Myocyte (in vitro differentiated cells): ENCODE measurements around the gene CHST15. TPM values are rescaled to one million over a fixed set of nuclear protein-coding genes. Genes with fewer than 3 reads are reported as not detected.

Experiments
- DNase-seq: peaks from one replicate; pipeline ENCODE4 v3.0.0-alpha.2; 2012; ENCODE audit warnings: low read depth
- total RNA-seq: library from RNA; depleted of rRNA; stranded (reverse); fragments of >200 nt; gene quantifications from 2 replicates; pipeline ENCODE4 v1.2.3, GENCODE V29; 2014

CHST15 gene
- total RNA-seq, 1 donor from 2014 or later, result 26.9 TPM

DNA sequence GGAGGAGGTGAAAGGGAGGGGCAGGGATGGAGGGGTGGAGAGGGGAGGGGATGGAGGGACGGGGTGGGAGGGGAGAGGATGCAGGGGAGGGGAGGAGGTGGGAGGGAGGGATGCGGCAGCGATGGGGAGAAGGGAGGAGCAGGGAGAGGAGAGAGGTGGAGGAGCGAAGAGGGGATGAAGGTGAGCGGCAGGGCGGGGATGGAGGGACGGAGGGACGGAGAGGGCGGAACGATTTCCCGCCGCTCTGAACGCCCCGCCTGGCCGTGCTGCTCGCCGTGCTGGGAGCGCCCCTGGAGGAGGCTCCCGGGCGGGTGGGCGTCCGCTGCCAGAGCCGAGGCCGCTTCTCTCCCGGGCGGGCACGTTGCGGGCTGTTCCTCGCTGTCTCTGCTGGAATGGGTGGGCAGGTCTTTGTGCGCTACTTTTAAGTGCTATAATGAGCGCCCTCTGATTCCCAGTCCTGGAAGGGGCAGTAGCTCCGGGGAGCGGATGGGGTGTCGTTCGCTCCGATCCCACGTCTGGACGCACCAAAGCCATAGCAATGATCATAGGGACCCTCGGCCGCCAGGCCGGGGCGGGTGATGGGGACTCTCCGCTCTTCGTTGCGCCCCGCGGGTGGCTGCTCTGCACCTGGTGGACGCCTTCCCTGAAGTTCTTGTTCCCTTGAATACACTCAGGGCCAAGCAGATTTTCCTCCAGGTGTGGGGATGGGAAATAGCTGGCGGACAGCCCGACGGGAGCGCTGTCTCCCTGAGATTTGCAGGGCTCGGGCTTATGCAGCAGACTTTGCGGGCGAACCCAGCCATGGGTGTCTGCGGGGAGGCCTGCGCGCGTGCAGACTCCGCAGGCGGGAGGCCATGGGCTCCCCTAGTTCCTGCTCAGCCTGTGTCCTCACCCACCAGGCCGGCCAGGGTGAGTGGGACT is 120.7 kb downstream of the CHST15 start:
- no peak for DNase-seq

DNA sequence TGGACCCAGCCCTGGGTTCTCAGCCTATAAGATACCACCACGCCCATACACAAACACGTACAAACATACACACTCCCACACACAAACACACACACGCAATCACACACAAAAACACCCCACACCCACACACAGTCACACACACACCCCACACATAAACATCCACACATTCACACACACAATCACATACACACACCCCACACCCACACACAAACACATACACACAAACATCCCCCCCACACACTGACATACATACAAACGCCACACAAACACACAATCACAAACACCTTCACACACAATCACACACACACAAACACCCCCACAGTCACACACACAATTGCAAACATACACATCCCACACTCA is 122.5 kb downstream of the CHST15 start:
- no peak for DNase-seq

DNA sequence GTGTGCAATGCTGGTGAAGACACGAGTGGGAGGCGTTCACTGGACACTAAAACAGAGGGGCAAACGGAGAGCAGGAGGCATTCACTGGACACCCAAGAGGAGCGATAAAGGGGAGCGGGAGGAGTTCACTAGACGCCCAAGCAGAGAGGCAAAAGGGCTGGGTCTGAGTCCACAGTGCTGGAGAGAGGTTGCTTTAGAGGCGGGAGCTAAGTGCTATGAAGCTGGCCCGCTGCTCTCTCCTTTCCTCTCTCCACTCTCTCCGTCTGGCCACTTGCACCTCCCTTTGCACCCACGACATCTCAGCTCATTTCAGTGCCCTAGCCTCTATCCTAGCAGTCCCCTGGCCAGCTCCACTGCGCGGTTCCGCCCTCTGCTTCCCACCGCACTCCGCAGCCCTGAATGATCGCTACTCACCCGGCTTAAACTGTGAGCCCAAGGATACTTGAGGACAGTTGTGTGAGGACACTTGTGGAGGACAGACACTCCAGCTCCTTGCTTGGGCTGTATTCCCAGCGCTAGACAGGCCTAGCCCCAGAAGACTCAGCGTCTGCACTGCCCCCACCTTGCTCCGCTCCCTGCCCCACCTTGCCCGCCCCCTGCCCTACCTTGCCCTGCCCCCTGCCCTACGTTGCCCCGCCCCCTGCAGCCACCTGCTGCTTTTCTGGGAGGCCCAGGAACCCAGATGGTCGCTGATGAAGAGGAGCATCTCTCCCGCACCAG is 123.0 kb downstream of the CHST15 start:
- no peak for DNase-seq

DNA sequence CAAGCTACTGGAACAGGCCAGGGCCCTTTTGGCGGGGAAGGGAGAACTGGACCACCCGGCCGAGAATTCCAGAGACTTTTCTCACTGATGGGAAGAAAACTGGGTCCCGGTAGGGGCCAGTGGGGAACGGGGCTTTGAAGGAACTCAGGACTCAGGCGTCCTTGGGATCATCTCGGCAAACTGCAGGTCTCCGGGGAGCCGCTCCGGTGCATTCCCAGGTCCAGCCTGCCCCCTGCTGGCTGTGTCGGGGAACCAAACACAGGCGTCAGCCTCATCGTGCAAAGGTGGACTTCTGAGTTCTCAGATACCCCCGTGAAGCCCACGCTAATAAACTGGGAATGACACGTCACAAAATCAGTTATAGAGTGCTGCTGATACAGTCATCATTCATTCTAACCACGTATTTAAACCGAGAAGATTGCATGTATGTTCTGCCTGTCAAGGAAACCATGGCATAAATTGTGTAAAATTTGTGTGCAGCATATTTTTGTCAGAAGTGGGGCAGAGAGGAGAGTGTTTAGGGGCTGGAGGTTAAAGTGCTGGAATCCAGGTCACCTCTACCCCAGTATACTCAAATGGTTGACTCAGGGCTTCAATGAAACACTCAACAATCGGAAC is 125.7 kb downstream of the CHST15 start:
- peak; percentile 61 for DNase-seq

DNA sequence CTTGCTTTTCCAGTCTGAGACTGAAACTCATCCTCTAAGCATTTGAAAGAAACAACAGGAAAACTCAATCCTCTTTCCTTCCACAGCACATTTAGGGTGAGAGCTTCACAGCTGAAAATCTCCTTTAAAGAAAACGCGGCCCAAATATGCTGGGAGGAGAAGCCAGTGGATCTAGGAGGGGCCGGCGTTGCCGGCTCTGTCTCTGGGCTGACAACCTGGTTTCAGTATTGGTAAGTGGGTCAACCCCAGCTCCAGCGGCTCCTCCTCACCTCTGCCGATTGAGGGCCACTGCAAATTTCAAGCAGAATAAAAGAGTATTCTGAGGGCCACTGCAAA is 126.5 kb downstream of the CHST15 start:
- no peak for DNase-seq

DNA sequence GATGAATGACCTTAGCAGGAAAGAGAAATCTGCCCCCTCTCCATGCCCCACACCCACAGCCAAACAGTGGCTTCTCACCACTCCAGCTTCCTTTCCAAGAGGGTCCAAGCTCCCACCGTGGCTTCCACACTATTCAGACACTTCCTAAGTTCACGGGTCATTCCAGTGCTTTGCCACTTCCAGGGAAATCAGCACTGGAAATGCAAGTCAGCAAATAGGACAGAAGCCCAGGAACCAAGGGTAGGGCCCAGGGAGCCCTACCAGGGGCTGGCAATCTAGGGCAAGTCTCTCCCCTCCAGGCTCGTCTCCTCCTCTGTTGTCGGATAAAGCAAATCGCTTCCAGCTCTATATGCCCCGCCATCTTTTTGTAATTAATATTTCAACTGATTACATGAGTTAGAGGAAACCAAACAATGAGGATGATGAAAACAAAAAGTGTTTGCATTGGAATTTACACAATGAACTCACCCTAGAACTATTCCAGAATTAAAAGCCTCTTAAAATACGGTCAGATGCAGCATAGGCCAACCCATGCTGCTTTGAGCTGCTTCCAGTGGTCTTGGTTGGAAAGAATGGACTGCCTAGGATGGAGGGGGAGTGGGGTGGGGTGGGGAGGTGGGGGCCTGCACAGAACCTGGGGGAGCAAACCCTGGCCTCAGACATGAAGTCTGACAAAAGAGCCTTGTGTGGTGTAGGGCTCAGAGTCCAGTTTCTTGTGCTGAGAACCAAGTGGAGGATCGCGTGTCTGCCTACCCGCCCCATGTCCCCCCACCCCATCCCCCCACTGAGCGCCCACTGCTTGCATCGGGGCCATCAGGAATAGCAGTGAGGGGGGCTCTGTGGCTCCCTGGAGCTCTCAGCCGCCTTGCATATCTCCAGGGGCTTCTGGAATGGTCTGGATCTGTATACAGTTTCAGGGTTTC is 127.2 kb downstream of the CHST15 start:
- no peak for DNase-seq

DNA sequence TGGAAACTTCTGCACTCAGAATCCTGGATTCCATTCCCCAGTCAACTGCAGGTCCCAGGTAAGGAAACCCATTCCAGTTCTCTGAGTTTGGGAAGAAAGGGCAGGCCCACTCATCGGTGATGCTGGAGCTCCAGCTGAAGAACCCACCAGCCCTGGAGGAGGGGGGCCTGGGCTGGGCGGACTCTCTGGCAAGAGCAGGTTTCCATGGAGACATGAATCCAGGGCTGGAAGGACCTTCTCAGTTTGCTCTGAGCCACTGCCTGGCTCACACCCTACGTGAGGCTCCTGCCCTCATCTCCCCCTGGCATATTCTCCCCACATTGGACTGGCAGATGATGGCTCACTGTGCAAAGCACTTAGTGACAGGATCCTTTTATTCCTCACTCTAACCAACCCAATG is 128.4 kb downstream of the CHST15 start:
- DNase-seq, result no peak

DNA sequence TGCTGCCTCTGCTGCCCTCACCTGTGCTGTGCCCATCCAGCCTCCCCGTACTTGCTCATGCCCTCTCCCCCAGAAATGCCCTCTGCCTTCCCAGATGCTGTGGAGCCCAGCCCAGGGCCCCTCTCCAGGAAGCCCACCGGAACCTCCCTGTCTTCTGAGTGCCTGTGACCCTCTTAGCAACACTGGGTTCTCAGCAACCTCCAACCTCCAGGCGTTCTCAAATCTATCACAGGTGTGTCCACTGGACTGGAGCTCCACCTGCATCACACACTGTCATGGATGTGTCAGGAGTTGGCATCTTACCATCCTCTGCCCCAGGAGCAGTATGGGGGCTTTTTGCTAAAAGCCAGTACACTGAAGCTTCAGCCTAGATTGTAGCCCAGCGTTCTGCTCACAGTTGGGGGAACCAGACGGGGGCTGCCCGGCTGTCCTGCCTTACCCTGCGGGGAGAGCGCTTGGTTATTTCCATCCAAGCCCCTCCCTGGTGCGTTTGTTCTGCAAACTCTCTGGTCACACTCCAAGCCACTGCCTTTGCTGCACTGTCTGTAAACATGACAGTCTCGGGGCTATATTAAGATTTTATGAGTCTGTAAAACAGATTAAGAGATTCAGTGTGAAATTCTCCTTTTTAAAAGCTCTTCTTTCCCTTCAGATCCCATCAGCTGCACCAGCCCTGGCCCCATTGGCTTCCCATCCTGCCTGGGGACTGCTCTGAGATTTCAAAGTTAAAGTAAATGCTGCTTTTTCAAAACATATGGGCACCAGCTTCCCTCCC is 130.5 kb downstream of the CHST15 start:
- no peak for DNase-seq

DNA sequence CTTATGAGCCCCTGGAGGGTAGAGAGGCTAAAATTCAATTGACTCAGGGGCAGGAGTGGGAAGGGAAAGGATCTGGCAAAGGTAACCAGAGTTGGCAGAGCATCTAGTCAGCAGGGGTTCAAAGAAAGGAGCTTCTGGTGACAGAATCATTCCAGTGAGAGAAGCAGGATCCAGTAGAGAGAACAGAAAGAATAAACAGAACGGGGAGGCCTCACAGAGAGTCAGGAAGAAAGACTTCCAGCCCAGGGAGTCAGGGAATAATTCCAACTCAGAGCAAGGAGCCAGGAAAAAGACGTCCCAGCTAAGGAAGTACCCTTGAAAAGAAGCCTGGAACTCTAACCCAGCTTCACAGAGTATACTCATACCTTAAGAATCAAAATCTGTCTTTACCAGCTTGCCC is 135.2 kb downstream of the CHST15 start:
- DNase-seq, result no peak

Other genes starting within 250 kb of the CHST15 start
- gene CPXM2, start 201.8 kb downstream of the CHST15 start, total RNA-seq, result not detected in 2 replicates